Measurements from ENCODE around the gene RYR1. TPM values are rescaled to one million over a fixed set of nuclear protein-coding genes. Genes with fewer than 3 reads are reported as not detected.

Gene RYR1
- total RNA-seq, 4 donors from 2014 or later, result 0.54 to 1.6 (median 0.61) TPM

- H3K36me3 ChIP-seq, result no peaks in the 10 kb centered on the region
- H3K27ac ChIP-seq, result no peak overlapping the region
- DNase-seq, result no peak
- H3K9me3 ChIP-seq, result no peaks in the 10 kb centered on the region
- 85 to 88% methylated on average over 5 to 7 of the region's 7 CpGs for WGBS, 2 donors
- no peaks in the 10 kb centered on the region for H3K27me3 ChIP-seq
- no peak overlapping the region for H3K4me3 ChIP-seq (replicated peaks in 1 of 3)
- H3K4me1 ChIP-seq, result no peaks in the 10 kb centered on the region
- intact Hi-C loops (cut with DNase I), result no loop called here
- no peak for TF ChIP-seq POLR2A (IDR thresholded peaks at IDR 0.05)
- TF ChIP-seq, protein P1, sequence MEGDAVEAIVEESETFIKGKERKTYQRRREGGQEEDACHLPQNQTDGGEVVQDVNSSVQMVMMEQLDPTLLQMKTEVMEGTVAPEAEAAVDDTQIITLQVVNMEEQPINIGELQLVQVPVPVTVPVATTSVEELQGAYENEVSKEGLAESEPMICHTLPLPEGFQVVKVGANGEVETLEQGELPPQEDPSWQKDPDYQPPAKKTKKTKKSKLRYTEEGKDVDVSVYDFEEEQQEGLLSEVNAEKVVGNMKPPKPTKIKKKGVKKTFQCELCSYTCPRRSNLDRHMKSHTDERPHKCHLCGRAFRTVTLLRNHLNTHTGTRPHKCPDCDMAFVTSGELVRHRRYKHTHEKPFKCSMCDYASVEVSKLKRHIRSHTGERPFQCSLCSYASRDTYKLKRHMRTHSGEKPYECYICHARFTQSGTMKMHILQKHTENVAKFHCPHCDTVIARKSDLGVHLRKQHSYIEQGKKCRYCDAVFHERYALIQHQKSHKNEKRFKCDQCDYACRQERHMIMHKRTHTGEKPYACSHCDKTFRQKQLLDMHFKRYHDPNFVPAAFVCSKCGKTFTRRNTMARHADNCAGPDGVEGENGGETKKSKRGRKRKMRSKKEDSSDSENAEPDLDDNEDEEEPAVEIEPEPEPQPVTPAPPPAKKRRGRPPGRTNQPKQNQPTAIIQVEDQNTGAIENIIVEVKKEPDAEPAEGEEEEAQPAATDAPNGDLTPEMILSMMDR (IDR thresholded peaks at IDR 0.05), result no peak
These were observed 10.5 kb downstream of the RYR1 start for GRCh38 chr19:38444026-38444425.

DNA sequence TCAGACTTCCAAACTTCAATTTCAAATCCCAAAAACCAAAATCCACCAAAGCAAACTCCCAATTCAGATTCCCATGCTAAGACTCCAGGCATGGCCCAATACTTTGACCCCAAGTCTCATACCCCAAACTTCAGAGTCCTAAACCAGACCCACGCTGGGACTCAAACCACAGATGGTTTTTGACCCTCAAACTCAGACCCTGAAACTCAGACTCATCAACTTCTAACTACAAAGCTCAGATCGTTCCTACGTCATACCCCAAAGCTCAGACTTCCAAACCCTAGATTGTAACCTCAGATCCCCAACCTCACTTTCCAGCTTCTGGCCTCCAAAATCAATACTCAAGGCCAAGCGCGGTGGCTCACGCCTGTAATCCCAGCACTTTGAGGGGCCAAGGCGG, 11.9 kb downstream of the RYR1 start:
- no peaks in the 10 kb centered on the region for H3K9me3 ChIP-seq
- no peak for DNase-seq
- no peak overlapping the region for H3K4me3 ChIP-seq (replicated peaks in 1 of 3)
- no peaks in the 10 kb centered on the region for H3K4me1 ChIP-seq
- intact Hi-C loops (cut with DNase I), result no loop called here
- no peak for TF ChIP-seq POLR2A (IDR thresholded peaks at IDR 0.05)
- TF ChIP-seq, protein P1 (IDR thresholded peaks at IDR 0.05), result no peak
- no peaks in the 10 kb centered on the region for H3K27me3 ChIP-seq
- WGBS, 2 donors, result 94 to 98% methylated on average over 7 of the region's 7 CpGs
- no peak overlapping the region for H3K27ac ChIP-seq
- no peaks in the 10 kb centered on the region for H3K36me3 ChIP-seq

DNA sequence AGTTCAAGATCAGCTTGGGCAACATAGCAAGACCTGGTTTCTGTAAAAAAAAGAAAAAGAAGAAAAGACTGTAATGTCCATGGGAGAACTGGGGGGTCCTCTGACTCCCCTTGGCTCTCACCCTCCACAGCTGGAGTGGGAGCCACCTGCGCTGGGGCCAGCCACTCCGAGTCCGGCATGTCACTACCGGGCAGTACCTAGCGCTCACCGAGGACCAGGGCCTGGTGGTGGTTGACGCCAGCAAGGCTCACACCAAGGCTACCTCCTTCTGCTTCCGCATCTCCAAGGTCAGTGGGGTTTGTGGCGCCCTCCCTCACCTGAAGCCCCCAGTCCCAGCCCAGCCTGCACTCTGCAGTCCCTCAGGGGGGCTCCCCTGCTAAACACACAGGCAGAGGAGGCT, 14.7 kb downstream of the RYR1 start:
- DNase-seq, result no peak
- TF ChIP-seq, protein P1 (IDR thresholded peaks at IDR 0.05), result no peak
- no peak for TF ChIP-seq POLR2A (IDR thresholded peaks at IDR 0.05)
- Histone ChIP-seq H3K4me3 (replicated peaks in 1 of 3) (no peak overlapping the region), H3K27ac (no peak overlapping the region), H3K9me3 (no peaks in the 10 kb centered on the region), H3K4me1 (no peaks in the 10 kb centered on the region), H3K27me3 (no peaks in the 10 kb centered on the region), H3K36me3 (no peaks in the 10 kb centered on the region)
- WGBS, 2 donors, result 89 to 97% methylated on average over 7 to 9 of the region's 9 CpGs
- intact Hi-C loops (cut with DNase I), result no loop called here

DNA sequence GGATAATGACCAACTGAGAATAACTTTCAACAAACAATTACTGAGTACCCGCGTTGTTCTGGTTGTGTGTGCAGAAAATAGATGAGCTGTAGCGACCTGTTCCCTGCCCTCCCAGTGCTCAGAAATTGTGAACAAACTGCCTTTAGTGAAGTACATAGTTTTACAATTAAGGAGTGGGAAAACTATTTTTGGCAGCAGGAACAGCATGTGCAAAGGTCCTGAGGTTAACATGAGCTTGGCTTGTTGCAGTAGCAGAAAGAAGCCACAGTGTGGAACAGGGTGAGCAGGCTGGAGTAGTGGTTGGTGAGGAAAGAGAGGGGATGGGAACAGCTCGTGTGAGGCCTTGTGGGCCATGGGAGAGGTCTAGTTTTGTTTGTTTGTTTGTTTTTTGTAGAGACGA, 16.0 kb downstream of the RYR1 start:
- Histone ChIP-seq H3K9me3 (no peaks in the 10 kb centered on the region), H3K4me3 (replicated peaks in 1 of 3) (no peak overlapping the region), H3K4me1 (no peaks in the 10 kb centered on the region), H3K27ac (no peak overlapping the region), H3K27me3 (no peaks in the 10 kb centered on the region), H3K36me3 (no peaks in the 10 kb centered on the region)
- no peak for DNase-seq
- intact Hi-C loops (cut with DNase I), result no loop called here
- WGBS, 2 donors, result 85 to 88% methylated on average over 5 of the region's 5 CpGs
- TF ChIP-seq POLR2A (IDR thresholded peaks at IDR 0.05), result no peak
- TF ChIP-seq, protein P1 (IDR thresholded peaks at IDR 0.05), result no peak

DNA sequence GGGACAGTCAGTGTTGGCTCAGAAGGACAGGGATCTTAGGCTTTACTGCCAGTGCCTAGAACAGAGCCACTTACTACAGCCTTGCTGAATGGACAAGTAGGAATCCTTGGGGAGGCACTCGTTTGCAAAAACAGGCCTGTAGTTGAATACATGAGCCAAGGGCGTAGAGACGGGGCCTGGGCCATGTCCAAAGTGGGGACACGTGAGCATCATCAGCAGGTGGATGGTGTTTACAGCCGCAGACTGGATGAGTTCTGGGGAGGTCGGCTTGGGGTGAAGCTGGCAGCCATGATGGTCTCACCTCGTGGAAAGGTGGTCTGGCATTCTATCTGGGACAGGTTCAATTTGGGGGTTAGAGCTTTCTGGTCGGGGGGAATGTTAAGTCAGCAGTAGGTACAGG, 17.5 kb downstream of the RYR1 start:
- no peaks in the 10 kb centered on the region for H3K4me1 ChIP-seq
- H3K27me3 ChIP-seq, result no peaks in the 10 kb centered on the region
- TF ChIP-seq POLR2A (IDR thresholded peaks at IDR 0.05), result no peak
- TF ChIP-seq, protein P1 (IDR thresholded peaks at IDR 0.05), result no peak
- H3K9me3 ChIP-seq, result no peaks in the 10 kb centered on the region
- H3K27ac ChIP-seq, result no peak overlapping the region
- intact Hi-C loops (cut with DNase I), result no loop called here
- H3K36me3 ChIP-seq, result no peaks in the 10 kb centered on the region
- H3K4me3 ChIP-seq (replicated peaks in 1 of 3), result no peak overlapping the region
- 86 to 89% methylated on average over 8 of the region's 8 CpGs for WGBS, 2 donors
- no peak for DNase-seq

Data from thyroid gland (tissue), 4 donors.